Amniotic epithelial cell (primary cell): Measurements from ENCODE around the gene GIPC1.
"Not testable (repeated sequence)": the region's sequence is repeated elsewhere in the genome, so short reads cannot be mapped to it uniquely, and the experiment has no call there.

Experiments used
- DNase-seq: peaks from one replicate; pipeline ENCODE4 v3.0.0-alpha.2; 2010; ENCODE audit warnings: low read depth

GIPC1 gene

GRCh38 chr19:14517840-14518505 lies 22.0 kb upstream of the GIPC1 start, which contains the start of gene DNAJB1:
Gene DNAJB1, minus strand, starts transcription at chr19:14518397. Its CDS starts 48 bp downstream, at chr19:14518349.
- peak; percentile 67 for DNase-seq

DNA sequence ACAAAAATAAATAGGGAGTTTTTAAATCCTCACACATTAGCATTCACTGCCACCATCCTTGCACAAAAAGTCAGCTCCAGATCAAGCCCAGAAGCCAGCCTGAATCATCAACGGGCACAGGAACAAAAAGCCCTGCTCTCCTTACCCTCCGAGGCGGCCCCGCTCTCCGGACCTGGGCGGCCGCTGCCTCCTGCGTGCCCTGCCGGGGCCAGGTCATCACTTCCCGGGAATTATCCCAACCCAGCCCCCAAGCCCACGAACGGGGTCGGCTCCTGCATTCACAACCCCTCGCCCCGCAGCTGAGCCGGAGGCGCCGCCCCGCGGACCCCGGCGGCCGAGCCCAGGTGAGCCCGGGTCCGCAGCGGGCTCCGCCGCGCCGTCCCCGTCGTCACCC lies 21.5 kb upstream of the GIPC1 start:
- no peak for DNase-seq

GRCh38 chr19:14516746-14517438 lies 21.0 kb upstream of the GIPC1 start:
- no peak for DNase-seq

DNA sequence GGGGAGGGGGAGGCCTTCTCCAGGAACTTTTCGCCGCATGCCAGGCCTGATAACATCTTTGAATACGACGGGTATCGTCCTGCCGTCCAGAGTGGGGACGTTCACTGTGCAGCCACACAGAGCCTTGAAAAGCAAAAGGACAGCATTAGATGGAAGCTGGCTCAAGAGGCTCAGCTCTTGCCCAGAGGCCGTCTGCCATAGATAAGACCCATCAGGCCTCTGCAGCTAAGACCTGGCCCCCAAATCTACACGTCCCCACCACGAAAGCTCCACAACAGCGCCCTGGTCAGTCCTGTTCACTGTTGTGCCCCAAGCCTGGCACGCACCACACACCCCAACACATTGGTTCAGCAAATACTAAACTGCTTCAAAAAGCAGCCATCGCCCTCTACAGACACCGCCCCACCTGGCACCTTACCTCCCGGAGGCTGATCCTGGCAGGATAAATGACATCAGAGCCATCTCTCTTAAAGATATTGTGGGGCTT lies 20.2 kb upstream of the GIPC1 start:
- no peak for DNase-seq

DNA sequence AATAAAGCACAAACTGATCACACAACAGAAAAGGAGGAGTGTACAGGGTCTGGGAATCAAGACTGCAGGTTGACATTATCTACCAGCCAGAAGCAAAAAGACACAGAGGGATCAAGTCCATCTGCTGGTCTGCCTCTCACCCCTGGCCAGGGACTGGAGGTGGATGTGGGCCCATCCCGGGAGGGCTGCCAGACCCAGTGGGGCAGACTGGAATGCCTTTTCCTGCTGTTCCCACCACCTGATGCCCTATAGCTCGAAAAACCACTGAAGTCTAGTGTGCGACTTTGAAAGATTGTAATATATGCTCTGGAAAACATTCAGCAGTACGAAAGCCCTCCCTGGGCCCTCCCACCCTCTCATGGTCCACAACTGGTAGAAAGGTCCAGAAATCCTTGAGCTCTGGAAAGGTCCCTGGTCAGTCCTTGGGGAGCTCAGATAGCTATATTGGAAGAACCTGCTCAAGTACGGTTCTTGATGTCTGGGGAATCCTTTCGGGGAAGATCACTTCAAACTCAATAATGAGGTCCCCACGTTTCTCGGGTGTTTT lies 19.6 kb upstream of the GIPC1 start:
- DNase-seq, result no peak

DNA sequence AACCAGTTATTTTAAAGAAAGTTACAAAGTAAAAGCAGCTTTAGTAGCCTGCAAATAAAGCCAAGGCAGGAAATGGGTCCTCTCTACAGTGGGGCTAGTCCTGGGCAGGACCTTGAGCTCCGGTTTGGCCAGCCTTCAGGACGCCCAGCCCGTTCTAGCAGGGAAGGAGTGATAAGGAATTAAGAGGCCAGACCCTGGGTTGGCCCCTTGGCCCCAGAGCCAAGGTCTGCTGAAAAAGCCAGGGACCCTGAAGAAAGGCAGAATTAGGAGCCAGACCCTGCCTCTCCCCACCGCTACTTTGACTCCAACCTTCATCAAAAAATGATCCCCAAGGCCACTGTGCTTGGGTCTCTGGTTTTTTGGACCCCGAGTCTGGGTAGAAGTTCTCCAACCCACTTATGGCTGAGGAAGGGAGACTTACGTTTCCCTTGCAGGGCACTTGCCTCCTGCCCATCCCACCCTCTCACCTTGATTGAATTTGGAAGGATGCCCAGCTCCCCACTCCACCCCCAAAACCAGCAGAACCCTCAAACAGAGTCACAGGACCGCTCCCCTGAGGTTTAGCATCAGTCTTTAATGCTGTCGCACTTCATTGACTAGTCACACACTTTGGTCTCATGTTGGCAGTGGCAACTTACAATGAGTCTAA lies 18.4 kb upstream of the GIPC1 start:
- DNase-seq, result no peak

GRCh38 chr19:14512406-14512961 lies 16.6 kb upstream of the GIPC1 start:
- no peak for DNase-seq

DNA sequence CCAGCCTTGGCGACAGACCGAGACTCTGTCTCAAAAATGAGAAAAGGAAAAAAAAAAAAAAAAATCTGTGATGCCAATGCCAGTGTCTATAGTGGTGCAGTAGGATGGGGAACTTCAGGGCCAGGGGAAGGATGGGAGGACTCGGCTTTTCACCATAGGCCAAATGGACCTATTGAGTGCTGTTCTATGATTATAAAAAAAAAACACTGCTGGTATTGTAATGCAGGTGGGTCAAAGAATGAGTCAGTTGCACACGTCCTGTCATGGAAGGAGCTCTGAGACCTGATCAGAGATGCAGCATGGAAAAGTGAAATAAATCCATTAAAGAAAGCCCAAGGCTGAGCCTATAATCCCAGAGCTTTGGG lies 15.3 kb upstream of the GIPC1 start:
- DNase-seq, result no peak

GRCh38 chr19:14510311-14511228 lies 14.6 kb upstream of the GIPC1 start:
- peak; percentile 84 for DNase-seq

DNA sequence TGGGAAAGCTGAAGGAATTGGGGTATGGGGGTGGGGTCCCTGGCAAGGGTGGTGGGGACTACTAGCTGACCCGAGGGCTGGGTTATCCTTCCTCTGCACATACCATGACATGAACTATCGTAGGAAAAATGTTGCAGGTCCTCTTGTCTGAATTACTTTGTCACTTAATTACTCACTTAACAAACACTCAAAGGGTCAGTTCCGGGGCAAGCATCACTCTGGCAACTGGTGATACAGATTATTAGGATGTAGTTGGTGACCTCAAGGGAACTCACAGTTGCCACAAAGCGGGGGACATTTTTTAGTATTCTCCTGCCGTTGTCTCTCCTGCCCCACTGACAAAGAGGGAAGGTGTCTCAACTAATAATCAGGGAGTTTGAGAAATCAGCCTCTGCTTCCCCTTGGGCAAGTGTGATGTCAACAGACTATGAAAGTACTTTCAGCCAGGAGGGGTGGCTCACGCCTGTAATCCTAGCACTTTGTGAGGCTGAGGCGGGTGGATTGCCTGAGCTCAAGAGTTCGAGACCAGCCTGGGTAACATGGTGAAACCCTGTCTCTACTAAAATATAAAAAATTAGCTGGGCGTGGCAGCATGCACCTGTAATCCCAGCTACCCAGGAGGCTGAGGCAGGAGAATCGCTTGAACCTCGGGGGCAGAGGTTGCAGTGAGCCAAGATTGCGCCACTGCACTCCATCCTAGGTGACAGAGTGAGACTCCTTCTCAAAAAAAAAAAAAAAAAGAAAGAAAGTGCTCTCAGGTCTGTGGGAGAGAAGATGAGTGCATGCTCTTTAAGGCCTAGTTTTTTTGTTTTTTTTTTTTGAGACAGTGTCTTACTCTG lies 12.0 kb upstream of the GIPC1 start:
- DNase-seq, result peak; percentile 42

DNA sequence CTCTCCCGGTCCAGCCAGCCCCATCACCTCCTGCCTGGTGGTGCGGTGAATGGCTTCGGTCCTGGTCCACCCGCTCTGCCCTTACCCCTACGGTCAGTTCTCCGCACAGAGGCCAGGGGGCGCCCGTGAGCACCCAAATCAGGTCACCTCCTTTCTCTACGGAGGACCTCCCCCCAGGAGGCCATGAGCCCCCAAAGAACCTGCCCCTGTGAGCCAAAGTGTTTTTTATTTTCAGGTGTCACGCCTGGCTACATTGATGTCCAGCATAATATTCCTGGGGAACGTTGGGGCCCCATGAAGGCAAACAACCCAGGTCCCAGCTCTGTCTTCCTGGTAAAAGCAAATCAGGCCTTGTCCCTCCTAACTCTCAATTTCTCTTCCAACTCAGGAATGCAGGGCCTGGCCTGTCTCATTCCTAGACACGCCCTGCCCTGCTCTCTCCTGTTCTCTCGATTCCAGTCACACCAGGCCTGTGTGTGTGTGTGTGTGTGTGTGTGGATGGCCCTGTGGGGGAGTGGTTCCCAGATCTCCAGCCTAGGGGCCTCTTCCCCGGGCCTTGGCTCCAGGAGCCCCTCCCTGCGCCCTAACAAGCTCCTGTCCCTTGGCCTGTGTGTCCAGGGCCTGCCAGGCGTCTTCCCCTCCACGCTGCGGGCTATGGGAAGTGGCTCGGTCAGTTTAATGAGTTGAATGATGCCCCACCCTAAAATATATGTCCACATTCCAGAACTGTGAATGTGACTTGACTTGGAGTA lies 9.7 kb upstream of the GIPC1 start:
- peak; percentile 72 for DNase-seq

- not testable (repeated sequence) for DNase-seq
Measured at GRCh38 chr19:14504575-14504974, 8.6 kb upstream of the GIPC1 start.

DNA sequence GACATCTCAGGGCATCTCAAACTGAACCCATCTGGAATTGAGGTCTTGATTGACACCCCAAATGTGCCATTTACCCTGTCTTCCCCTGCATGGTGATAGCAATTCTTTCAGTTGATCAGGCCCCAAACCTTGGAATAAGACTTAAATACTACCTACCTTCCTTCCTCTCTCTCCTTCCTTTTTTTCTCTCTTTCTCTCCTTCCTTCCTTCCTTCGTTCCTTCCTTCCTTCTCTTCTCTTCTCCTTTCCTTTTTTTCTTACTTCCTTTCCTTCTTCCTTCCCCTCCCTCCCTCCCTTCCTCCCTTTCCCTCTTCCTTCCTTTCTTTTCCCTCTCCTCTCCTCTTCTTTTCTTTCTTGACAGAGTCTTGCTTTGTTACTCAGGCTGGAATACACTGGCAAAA lies 7.4 kb upstream of the GIPC1 start:
- no peak for DNase-seq

DNA sequence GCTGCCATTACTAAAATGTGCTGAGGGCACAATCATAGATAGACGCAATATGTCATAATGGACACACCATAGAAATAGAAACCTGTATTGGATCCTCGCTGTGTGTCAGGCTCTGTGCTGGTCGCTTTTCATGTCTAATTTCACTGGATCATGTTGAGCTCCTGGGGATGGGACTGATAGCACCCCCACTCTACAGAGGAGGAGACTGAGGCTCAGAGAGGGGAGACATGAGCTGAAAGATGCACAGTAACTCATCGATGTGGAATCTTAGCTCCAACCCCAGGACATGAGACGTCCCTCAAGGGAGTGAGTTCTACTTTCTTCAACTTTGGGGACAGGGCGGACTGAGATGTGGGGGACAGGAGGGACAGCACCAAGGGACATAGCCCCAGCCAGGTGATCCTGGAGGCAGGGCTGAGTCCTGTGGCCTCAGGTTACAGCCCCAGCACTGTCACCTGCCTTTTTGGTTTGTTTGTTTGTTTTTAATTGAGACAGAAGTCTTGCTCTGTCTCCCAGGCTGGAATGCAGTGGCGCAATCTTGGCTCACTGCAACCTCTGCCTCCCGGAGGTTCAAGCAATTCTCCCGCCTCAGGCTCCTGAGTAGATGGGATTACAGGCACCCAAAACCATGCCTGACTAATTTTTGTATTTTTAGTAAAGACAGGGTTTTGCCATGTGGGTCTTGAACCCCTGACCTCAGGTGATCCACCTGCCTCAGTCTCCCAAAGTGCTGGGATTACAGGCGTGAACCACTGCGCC lies 6.6 kb upstream of the GIPC1 start:
- peak; percentile 58 for DNase-seq

DNA sequence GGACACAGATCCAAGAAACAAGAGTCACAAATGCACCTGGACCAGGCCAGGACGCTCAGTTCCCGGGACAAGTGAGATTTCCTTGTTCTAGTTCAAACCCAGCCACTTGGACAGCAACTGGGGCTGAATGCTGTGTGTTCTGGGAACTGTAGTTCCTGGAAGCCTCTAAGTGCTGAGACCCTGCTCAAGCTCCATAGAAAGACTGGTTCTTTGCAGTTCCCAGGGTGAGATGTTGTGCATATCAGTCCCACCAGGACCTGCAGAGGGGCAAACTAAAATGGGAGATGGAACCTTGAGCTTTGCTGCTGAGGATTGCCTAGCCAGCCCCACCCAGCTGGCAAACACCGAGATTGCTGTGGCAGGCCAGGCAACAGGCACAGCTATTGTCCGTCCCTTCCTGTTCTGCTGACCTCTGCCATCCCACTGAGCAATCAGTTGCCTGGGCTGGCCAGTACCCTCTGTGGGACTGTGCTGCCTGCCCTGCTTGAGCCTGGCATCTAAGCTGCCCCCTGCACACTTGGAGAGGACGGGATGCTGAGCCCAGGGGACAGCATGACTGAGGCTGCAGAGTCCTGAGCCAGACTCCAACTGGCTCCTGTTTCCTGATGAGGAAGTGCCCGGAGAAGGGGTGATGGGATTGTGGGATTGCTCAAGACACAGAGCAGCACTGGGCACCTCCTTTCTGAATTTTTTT lies 1.4 kb upstream of the GIPC1 start:
- peak; percentile 58 for DNase-seq

GRCh38 chr19:14496834-14497227 lies 904 bp upstream of the GIPC1 start:
- DNase-seq, result peak; percentile 28

DNA sequence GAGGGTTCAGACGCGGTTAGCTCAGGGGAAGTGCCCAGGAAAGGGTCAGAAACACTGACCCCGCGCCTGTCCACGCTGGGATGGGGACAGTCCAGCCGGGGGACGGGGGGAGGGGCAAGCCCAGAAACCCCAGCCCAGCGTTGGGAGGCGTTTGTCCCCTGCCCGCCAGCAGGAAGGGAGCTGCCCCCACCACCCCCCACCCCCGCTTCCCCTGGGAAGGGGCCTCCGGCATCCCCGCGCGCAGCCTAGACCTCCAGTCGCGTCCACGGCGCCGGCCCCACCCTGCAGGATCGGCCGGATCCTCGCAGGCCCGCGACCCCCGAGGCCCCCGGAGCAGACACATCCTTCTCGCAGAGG lies 277 bp downstream of the GIPC1 start:
- no peak for DNase-seq

DNA sequence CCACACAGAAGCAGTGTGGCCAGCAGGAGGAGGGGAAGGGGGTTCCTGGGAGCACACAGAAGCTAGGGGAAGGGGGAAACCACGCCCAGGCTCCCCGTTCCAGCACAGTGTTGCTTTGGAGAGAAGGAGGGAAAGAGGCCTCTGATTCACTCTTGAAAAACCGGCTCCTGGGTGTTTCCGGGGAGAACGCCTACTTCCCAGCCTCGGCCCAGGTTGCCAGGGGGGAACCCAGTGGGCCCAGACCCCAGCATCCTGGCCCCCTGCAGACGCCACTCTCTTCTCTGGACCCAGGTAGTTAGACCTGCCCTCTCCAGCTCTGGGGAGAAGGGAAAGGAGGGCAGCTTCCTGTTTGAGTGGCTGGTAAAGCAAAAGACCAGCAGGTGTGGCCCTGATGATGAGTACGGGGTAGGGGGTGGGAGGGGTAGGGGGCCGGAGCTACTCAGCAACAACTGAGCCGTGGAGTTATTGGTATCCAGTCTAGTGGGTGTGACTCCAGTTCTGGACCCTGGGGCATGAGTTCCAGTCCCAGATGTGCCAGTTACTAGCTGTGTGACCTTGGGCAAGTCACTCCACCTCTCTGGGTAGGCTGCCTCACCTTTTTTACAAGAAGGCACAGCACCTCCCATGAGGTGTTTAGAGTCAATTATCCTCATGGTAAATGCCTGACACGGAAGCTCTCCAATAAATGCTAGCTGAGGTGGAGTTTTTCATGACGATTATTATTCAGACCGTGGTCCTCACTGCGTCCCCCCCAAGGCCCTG lies 836 bp downstream of the GIPC1 start:
- DNase-seq, result no peak
